Nephron progenitor cell (in vitro differentiated cells): ENCODE results near the gene INPP5A.

Experiments
- DNase-seq: peaks from one replicate; pipeline ENCODE4 v3.0.0; 2021
- H3K27ac Mint-ChIP-seq: 2 replicates; pipeline ENCODE4 v1.8.0; 2021; ENCODE audit warnings: mild to moderate bottlenecking, moderate library complexity, mixed read lengths
- H3K27me3 Mint-ChIP-seq: 2 replicates; pipeline ENCODE4 v1.8.0; 2021; ENCODE audit warnings: mild to moderate bottlenecking, low read depth, mixed read lengths; ENCODE audit not compliant: poor library complexity
- H3K36me3 Mint-ChIP-seq: 2 replicates; pipeline ENCODE4 v1.8.0; 2021; ENCODE audit warnings: low read depth, mixed read lengths
- H3K4me1 Mint-ChIP-seq: 2 replicates; pipeline ENCODE4 v1.8.0; 2021; ENCODE audit warnings: mixed read lengths
- H3K4me3 Mint-ChIP-seq: 2 replicates; pipeline ENCODE4 v1.8.0; 2021; ENCODE audit warnings: mild to moderate bottlenecking, moderate library complexity, mixed read lengths
- H3K9me3 Mint-ChIP-seq: 2 replicates; pipeline ENCODE4 v1.8.0; 2021; ENCODE audit warnings: mild to moderate bottlenecking, moderate library complexity, mixed read lengths
- CTCF ChIP-seq: fragments of 200-600 bp; sonication (generic); IDR thresholded peaks from 2 replicates; pipeline ENCODE4 v1.5.0; 2021; ENCODE audit warnings: antibody characterized with exemption

Gene INPP5A

GRCh38 chr10:132648851-132649528 is 111.4 kb downstream of the INPP5A start:
- Mint-ChIP-seq H3K4me3 (no peak overlapping the region), H3K27ac (peak overlapping the region; percentile 56), H3K36me3 (no peaks in the 10 kb centered on the region), H3K9me3 (no peaks in the 10 kb centered on the region), H3K4me1 (peaks cover 18% of the 10 kb centered on the region), H3K27me3 (peaks cover 6% of the 10 kb centered on the region)
- TF ChIP-seq CTCF: no peak
- DNase-seq: no peak

GRCh38 chr10:132649651-132650360 is 112.2 kb downstream of the INPP5A start:
- TF ChIP-seq CTCF: no peak
- Mint-ChIP-seq H3K4me1 (peaks cover 18% of the 10 kb centered on the region), H3K27me3 (peaks cover 6% of the 10 kb centered on the region), H3K36me3 (no peaks in the 10 kb centered on the region), H3K9me3 (no peaks in the 10 kb centered on the region), H3K27ac (no peak overlapping the region), H3K4me3 (no peak overlapping the region)
- no peak for DNase-seq

DNA sequence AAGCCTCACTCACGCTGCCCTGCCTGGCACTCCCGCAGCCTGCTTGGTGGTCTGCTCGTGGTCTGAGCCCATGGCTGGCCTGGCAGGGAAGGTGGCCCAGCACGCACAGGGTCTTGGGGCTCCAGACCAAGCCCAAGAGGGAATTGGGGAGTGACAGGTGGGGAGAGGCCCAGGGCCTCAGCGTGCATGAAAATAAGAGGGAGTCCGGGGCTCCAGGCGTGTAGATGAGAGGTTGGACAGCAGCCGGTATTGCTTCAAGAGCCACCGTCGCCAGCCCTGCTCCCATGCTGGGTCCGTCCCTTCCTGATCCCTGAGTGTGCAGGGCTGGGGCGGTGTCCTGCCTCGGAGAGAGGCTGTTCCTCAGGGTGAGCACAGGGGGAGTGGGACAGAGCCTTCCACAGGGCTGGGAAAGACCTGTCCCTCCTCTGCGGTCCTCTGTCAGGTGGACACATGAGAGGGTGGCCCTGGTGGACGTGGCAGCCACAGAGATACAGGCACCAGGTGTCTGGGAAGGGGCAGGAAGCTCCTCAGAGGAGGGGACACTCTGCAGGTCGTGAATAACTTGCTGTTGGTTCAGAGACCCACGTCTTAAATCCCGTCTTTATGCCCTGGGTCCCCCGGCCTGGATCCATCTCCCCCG is 113.1 kb downstream of the INPP5A start:
- H3K27me3 Mint-ChIP-seq: peaks cover 6% of the 10 kb centered on the region
- H3K9me3 Mint-ChIP-seq: no peaks in the 10 kb centered on the region
- H3K4me3 Mint-ChIP-seq: no peak overlapping the region
- H3K27ac Mint-ChIP-seq: no peak overlapping the region
- DNase-seq: no peak
- H3K36me3 Mint-ChIP-seq: no peaks in the 10 kb centered on the region
- TF ChIP-seq CTCF: no peak
- H3K4me1 Mint-ChIP-seq: peaks cover 18% of the 10 kb centered on the region

DNA sequence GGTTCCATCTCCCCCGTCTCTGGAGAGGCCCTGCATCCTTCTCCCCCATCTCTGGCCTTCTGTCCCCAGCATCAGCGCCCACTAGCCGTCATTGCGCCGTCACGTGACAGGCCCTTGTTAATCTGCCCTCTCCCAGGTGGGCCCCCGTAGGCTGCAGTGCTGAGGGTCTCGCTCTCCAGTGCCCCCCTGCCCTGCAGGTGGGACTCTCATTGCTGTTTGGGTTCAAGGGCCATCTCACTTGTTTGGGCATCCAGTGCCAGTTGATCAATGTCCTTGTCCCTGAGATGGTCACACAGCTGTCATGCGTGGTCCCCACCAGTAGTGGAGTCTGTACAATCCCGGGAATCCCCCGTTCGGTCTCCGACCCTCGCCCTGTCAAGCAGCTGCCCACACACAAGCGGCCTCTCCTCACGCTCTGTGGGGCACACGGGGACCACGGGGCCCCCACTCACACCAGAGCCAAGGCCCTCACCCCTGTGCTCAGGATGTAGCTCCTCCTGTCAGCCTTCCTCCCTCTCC is 114.0 kb downstream of the INPP5A start:
- H3K4me3 Mint-ChIP-seq: no peak overlapping the region
- peaks cover 18% of the 10 kb centered on the region for H3K4me1 Mint-ChIP-seq
- H3K36me3 Mint-ChIP-seq: no peaks in the 10 kb centered on the region
- no peaks in the 10 kb centered on the region for H3K9me3 Mint-ChIP-seq
- no peak for DNase-seq
- no peak for TF ChIP-seq CTCF
- H3K27ac Mint-ChIP-seq: no peak overlapping the region
- H3K27me3 Mint-ChIP-seq: peaks cover 6% of the 10 kb centered on the region

DNA sequence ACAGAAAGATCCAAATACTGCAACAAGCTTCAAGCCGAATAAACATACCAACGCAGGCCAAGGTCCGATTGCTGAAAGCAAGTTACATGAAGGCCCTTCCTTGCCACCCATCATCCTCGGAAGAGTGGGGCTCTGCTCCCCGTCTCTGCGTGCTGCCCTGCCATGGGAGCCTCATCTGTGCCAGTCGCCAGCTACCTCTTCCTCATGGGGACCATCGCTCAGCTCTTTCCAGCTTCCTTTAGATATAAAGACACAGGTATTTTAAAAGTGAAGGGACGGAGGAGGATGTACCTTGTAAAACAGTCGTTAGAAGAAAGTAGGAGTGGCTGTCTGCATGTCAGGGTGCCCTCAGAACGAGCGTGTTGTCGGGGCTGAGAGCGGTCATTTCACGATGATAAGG is 114.9 kb downstream of the INPP5A start:
- peaks cover 4% of the 10 kb centered on the region for H3K27me3 Mint-ChIP-seq
- no peak for DNase-seq
- no peaks in the 10 kb centered on the region for H3K36me3 Mint-ChIP-seq
- no peak overlapping the region for H3K4me3 Mint-ChIP-seq
- no peaks in the 10 kb centered on the region for H3K9me3 Mint-ChIP-seq
- no peak for TF ChIP-seq CTCF
- H3K27ac Mint-ChIP-seq: no peak overlapping the region
- peaks cover 16% of the 10 kb centered on the region for H3K4me1 Mint-ChIP-seq
